ENCODE measurements around the gene TIMM17B.

Gene TIMM17B

DNA sequence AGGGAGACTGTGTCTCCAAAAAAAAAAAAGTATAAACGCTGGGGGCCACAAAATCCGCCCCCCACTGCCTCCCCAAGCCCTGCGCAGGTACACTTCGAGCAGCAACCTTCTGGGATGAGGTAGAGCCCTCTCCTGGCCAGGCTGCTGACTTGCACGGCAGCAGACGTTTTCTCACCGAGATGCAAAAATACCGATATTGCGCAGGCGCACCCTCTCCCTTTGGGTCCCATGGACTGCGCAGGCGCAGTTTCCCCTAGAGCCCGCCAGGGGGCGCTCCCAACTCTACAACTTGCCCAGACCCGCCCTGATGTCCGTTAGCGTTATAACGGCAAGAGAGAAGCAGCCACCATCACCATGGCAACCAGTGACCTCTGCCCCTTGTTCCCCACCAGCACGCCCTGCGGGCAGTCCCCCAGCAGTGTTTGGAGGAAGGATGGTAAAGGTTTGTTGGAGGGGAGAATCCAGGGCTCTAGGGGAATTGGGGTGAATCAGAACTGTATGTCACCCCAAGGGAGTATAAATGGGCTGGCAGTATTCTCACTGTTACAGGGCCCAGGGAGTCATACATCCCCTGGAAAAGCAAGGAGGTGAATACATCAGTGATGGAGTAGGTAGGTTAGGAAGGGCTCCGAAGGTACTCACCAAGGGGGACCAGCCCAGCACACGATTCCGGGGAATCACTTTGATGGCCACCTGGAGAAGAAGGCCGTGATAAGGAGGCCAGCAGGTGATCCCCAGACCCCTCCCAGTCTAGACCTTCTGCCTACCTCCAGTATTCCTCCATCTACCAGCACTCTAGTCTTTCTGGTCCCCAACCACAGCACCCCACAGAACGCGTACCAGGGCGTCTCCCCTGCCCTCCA lies 19.8 kb upstream of the TIMM17B start:
- H3K27ac ChIP-seq, result peak overlapping the region; percentile 96
- no peak for TF ChIP-seq ZFX (IDR thresholded peaks at IDR 0.05)
- TF ChIP-seq, protein P1, sequence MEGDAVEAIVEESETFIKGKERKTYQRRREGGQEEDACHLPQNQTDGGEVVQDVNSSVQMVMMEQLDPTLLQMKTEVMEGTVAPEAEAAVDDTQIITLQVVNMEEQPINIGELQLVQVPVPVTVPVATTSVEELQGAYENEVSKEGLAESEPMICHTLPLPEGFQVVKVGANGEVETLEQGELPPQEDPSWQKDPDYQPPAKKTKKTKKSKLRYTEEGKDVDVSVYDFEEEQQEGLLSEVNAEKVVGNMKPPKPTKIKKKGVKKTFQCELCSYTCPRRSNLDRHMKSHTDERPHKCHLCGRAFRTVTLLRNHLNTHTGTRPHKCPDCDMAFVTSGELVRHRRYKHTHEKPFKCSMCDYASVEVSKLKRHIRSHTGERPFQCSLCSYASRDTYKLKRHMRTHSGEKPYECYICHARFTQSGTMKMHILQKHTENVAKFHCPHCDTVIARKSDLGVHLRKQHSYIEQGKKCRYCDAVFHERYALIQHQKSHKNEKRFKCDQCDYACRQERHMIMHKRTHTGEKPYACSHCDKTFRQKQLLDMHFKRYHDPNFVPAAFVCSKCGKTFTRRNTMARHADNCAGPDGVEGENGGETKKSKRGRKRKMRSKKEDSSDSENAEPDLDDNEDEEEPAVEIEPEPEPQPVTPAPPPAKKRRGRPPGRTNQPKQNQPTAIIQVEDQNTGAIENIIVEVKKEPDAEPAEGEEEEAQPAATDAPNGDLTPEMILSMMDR (conservative IDR thresholded peaks at IDR 0.05), result peak; percentile 95

DNA sequence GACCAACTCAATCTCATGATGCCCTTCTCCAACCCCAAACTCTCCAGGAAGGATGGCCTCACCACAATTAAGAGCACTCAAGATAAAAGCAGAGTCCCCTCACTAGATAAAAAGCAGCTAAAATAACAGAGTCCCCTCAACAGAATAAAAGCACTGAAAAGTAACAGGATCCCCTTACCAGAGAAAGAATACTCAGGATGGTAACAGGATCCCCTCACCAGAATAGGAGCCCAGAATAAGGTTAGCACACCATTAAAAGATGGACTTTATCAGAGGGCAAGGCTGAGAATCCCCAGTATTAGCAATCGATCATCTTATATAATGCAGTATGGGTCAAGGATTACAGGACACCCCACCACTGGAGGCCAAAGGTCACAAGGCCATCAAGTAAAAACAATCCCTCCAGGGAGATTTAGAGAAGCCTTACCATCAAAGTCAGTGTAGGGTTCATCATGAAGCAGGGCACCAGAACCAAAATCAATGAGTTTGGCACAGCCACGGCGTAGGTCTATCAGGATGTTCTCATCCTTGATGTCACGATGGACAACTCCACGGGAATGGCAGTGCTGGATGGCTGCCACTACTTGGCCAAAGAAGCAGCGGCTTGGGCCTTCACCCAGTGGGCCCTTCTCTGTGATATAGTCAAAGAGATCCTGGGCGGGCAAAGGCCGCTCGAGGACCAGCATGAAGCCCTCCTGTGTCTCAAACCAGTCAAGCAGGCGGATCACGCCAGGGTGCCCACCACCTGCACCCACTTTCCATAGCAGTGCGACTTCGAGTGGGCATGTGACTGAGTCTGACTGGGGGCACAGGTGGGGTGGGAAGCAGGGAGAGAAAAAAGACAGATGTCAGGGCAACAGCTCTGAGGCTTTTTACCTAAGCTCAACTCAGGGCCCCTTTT lies 17.3 kb upstream of the TIMM17B start:
- no peak overlapping the region for H3K27ac ChIP-seq
- TF ChIP-seq, protein P1 (conservative IDR thresholded peaks at IDR 0.05), result no peak
- TF ChIP-seq ZFX (IDR thresholded peaks at IDR 0.05), result no peak

DNA sequence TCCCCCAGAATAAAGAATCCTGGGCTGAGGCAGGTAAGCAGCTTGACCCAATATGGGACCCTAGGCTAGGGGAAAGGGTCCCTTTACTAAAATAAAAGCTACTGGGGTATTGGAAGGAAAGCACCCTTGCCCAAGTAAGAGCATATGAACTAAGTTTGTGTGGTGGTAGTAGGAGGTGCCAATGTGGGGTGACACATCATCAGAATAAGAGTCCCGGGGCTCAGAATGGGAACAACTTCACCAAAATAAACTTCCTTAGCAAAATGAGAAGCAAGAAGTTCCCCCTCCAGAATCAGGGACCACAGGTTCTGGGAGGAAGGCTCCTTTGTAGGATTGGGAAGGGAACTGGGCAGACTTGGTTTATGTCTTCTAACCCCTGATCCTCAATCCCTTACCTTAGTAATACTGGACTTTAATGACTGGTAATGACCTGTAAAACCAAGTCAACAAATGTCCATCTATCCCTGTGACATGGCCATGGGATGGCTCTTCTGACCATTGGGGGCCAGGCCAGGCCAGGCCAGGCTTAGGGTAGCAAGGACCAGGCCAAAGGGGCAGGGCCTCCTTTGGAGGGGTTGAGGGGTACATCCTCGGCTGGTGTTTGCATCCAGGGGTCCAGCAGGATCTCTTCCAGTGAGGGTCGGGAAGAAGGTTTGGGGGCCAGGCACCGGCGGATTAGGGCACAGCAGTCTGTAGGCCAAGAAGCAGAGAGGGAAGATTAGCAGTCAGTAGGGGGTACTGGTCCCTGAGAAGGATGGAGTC lies 16.2 kb upstream of the TIMM17B start:
- no peak for TF ChIP-seq ZFX (IDR thresholded peaks at IDR 0.05)
- TF ChIP-seq, protein P1 (conservative IDR thresholded peaks at IDR 0.05), result no peak
- no peak overlapping the region for H3K27ac ChIP-seq

DNA sequence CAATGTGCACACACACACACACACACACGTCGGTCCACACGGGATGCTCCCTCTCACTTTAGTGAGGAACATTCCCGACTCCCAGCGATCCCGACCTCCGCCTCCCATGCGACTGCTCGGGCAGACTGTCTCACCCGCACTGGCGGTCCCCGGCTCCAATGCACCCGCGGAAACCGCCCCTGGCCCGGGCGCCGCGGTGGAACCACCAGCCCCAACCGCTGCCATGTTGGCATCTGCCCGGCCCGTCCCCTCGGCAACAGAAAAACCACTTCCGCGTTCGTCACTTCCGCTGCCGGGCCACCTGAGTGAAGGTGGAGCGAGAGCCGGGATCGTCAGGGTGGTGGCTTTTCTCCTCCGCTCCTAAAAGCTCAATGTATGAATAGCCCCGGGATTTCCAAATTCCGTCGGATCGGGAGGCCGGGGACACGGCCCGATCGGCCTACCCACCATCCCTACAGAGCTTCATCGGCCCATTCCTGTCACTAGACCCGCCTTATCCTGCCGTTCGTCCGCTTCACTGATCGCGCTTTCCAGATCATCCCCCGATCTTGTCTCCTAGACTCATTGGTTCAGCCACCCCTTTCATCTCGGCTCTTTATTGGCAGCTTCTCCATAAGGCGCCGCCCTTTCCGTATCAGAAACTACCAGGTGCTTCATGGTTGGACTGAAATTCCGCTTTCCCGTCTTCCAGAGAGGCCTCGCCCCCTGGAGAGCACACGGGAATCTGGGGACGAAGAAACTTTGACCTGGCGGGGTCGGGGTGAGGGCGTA lies 14.0 kb upstream of the TIMM17B start, which contains the start of gene SLC35A2:
Gene SLC35A2 (minus strand): TSS at position 235 of the 771 bp plus-strand sequence. CDS start 10 bp downstream, at position 225.
- no peak for TF ChIP-seq ZFX (IDR thresholded peaks at IDR 0.05)
- TF ChIP-seq, protein P1 (conservative IDR thresholded peaks at IDR 0.05), result no peak
- H3K27ac ChIP-seq, result peak within 1 kb of the TSS; percentile 69

DNA sequence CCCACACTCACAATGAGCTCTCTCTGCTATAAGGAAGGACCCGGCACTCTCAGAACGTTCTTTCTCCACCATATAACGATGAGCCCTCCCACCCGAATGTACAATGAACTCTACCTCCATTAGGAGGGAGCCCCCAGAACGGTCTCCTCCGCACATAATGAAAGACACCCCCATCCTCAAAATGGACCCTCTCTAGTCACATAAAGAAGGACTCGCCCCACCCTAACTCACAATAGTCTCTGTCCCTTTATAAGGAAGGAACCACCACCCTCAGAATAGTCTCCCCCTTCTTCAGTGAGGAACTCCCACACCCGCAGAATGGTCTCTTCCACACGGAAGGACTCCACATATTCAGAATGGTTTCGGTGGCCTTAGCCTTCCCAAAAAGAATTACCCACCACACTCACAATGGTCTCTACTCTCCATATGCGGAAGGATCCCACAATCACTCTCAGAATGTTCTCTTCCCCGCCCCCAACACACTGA lies 13.4 kb upstream of the TIMM17B start:
- H3K27ac ChIP-seq, result peak overlapping the region; percentile 69

More for the DNA sequence above, 13.4 kb upstream of the TIMM17B start:
- TF ChIP-seq, protein P1 (conservative IDR thresholded peaks at IDR 0.05), result no peak
- TF ChIP-seq ZFX (IDR thresholded peaks at IDR 0.05), result no peak

Data from C4-2B (cell line).